ENCODE measurements around the gene WSB1.

WSB1 gene

GRCh38 chr17:27354491-27355081 lies 60.7 kb downstream of the WSB1 start:
- Histone ChIP-seq H3F3A (ENCODE audit: control insufficient read depth, insufficient read depth) (peaks cover 17% of the 10 kb centered on the region), H3K9me2 (replicated peaks; ENCODE audit: control insufficient read depth, low read length) (no peaks in the 10 kb centered on the region), H3K79me2 (ENCODE audit: control insufficient read depth, low read length) (peaks cover 15% of the 10 kb centered on the region), H3K27ac (ENCODE audit: low read depth, low read length) (no peak overlapping the region), H3K4me3 (ENCODE audit: low read length) (peak overlapping the region; percentile 84), H3K4me2 (ENCODE audit: low read length) (peak overlapping the region; percentile 87), H3K4me1 (ENCODE audit: control insufficient read depth, low read length) (peaks cover 23% of the 10 kb centered on the region), H3K9me3 (ENCODE audit: control insufficient read depth, insufficient read depth, low read length) (no peaks in the 10 kb centered on the region), H4K20me1 (ENCODE audit: control insufficient read depth, insufficient read depth, low read depth, low read length) (no peaks in the 10 kb centered on the region), H3K36me3 (ENCODE audit: control insufficient read depth, low read length) (no peaks in the 10 kb centered on the region), H3K27me3 (ENCODE audit: control insufficient read depth, low read length) (no peaks in the 10 kb centered on the region)
- no peak for TF ChIP-seq EZH2phosphoT487 (IDR thresholded peaks at IDR 0.05; ENCODE audit: borderline replicate concordance, low read length)
- no peak for TF ChIP-seq CTCF (IDR thresholded peaks at IDR 0.05; ENCODE audit: low read depth, low read length, poor library complexity, severe bottlenecking)

GRCh38 chr17:27355419-27355818 lies 61.5 kb downstream of the WSB1 start:
- Histone ChIP-seq H3K4me1 (ENCODE audit: control insufficient read depth, low read length) (peaks cover 23% of the 10 kb centered on the region), H3K9me2 (replicated peaks; ENCODE audit: control insufficient read depth, low read length) (no peaks in the 10 kb centered on the region), H3K79me2 (ENCODE audit: control insufficient read depth, low read length) (peaks cover 15% of the 10 kb centered on the region), H3K27me3 (ENCODE audit: control insufficient read depth, low read length) (0 out of 2 replicates have a peak, but pooled peaks cover 1% of the 10 kb centered on the region), H3K9me3 (ENCODE audit: control insufficient read depth, insufficient read depth, low read length) (no peaks in the 10 kb centered on the region), H3K4me3 (ENCODE audit: low read length) (no peak overlapping the region), H3K36me3 (ENCODE audit: control insufficient read depth, low read length) (no peaks in the 10 kb centered on the region), H3F3A (ENCODE audit: control insufficient read depth, insufficient read depth) (peaks cover 11% of the 10 kb centered on the region), H3K4me2 (ENCODE audit: low read length) (no peak overlapping the region), H3K27ac (ENCODE audit: low read depth, low read length) (no peak overlapping the region), H4K20me1 (ENCODE audit: control insufficient read depth, insufficient read depth, low read depth, low read length) (no peaks in the 10 kb centered on the region)
- TF ChIP-seq CTCF (IDR thresholded peaks at IDR 0.05; ENCODE audit: low read depth, low read length, poor library complexity, severe bottlenecking), result no peak
- TF ChIP-seq EZH2phosphoT487 (IDR thresholded peaks at IDR 0.05; ENCODE audit: borderline replicate concordance, low read length), result no peak

GRCh38 chr17:27356091-27356705 lies 62.3 kb downstream of the WSB1 start:
- peaks cover 7% of the 10 kb centered on the region for H3F3A ChIP-seq (ENCODE audit: control insufficient read depth, insufficient read depth)
- no peak overlapping the region for H3K4me2 ChIP-seq (ENCODE audit: low read length)
- no peak for TF ChIP-seq EZH2phosphoT487 (IDR thresholded peaks at IDR 0.05; ENCODE audit: borderline replicate concordance, low read length)
- TF ChIP-seq CTCF (IDR thresholded peaks at IDR 0.05; ENCODE audit: low read depth, low read length, poor library complexity, severe bottlenecking), result no peak
- peaks cover 23% of the 10 kb centered on the region for H3K4me1 ChIP-seq (ENCODE audit: control insufficient read depth, low read length)
- no peaks in the 10 kb centered on the region for H4K20me1 ChIP-seq (ENCODE audit: control insufficient read depth, insufficient read depth, low read depth, low read length)
- H3K9me3 ChIP-seq (ENCODE audit: control insufficient read depth, insufficient read depth, low read length), result no peaks in the 10 kb centered on the region
- H3K4me3 ChIP-seq (ENCODE audit: low read length), result no peak overlapping the region
- no peaks in the 10 kb centered on the region for H3K36me3 ChIP-seq (ENCODE audit: control insufficient read depth, low read length)
- 0 out of 2 replicates have a peak, but pooled peaks cover 3% of the 10 kb centered on the region for H3K27me3 ChIP-seq (ENCODE audit: control insufficient read depth, low read length)
- H3K9me2 ChIP-seq (replicated peaks; ENCODE audit: control insufficient read depth, low read length), result no peaks in the 10 kb centered on the region
- H3K79me2 ChIP-seq (ENCODE audit: control insufficient read depth, low read length), result peaks cover 15% of the 10 kb centered on the region
- no peak overlapping the region for H3K27ac ChIP-seq (ENCODE audit: low read depth, low read length)

Measured in DOHH2 (cell line).